GM21528 (cell line): ENCODE data around the gene ANK3.

Experiments used
- ATAC-seq: cut with Tn5 transposase; IDR thresholded peaks from one replicate; pipeline ENCODE4 v1.9.1; 2021; ENCODE audit warnings: mild to moderate bottlenecking, moderate library complexity; ENCODE audit not compliant: unreplicated experiment, low FRiP score

ANK3 gene

GRCh38 chr10:60414877-60415585, 25.4 kb upstream of the ANK3 start:
- no peak for ATAC-seq

DNA sequence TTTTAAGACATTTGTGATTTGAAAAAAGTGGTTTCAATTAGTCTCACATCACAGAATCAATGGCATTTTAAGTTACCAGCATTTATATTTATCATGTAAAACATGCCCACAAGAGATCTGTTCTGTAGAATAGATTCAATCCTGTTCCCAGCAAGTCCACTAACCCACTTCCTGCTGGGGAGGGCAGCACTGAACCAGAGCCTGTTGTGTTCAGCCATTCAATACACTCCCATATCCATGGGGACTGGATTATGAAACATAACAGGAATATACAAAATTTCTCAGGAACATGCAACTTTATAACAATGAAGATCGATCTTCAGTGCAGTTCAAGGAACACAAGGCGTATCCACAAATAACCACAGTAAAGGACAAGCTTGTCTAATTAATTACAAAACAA, 24.4 kb upstream of the ANK3 start:
- ATAC-seq, result no peak

GRCh38 chr10:60413306-60414012, 23.8 kb upstream of the ANK3 start:
- ATAC-seq, result no peak

DNA sequence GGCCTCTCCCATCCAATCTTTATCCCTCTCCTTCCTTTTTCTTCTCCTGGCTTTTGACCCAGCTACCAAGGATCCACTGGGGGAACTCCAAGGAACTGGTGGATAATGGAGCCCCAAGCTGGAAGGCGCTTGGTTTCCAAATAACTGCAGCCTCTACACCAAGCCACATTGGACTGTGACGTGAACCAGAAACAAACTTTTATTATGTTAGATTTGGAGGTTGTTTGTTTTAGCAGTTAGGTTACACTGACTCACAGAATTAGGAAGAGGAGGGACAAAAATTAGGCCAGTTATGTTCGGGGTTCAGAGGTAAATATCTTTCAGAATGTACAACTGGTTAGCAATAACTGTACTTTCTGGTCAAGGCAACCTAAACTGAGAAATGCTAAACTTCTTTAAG, 21.3 kb upstream of the ANK3 start:
- ATAC-seq, result no peak

GRCh38 chr10:60409202-60409601, 19.5 kb upstream of the ANK3 start:
- no peak for ATAC-seq

DNA sequence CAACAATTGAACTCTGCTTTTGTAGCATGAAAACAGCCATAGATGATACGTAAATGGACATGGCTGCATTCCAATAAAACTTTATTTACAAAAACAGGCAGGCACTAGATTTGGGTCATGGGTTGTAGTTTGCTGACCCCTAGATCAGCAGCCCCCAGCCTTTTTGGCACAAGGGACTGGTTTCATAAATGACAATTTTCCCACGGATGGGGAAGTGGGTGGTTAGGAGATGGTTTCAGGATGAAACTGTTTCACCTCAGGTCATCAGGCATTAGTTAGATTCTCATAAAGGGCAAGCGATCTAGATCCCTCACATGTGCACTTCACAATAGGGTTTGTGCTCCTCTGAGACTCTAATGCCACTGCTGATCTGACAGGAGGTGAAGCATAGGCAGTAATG, 16.5 kb upstream of the ANK3 start:
- ATAC-seq, result no peak

- ATAC-seq, result no peak
Observed at GRCh38 chr10:60405172-60405571, 15.5 kb upstream of the ANK3 start.

DNA sequence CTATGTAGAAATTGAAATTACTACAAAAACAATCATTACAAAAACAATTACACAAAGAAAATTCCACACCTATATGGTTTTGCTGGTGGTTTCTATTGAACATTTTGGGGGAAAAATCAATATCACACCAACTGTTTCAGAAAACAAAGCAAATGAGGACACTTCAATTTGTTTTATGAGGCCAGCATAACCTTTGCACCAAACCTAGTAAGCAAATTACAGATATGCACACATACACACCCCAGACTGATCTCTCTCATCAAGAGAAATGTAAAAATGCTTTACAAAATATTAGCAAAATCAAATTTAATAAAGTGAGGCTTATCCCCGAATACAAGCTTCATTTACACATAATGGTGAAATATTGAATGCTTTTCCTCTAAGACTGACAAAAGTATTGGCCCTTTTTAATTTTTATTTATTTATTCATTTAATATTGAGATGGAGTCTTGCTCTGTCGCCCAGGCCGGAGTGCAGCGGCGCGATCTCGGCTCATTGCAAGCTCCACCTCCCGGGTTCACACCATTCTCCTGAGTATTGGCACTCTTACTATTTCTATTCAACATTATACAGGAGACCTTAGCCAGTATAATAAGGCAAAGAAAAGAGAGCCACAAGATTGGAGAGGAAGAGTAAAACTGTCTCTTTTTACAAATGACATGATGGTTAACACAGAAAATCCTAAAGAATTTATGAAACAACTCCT, 13.6 kb upstream of the ANK3 start:
- no peak for ATAC-seq

GRCh38 chr10:60400366-60400765, 10.7 kb upstream of the ANK3 start:
- ATAC-seq, result no peak

- no peak for ATAC-seq
Observed at GRCh38 chr10:60399328-60399727, 9.7 kb upstream of the ANK3 start.

- no peak for ATAC-seq
Observed at GRCh38 chr10:60397792-60398191, 8.1 kb upstream of the ANK3 start.

DNA sequence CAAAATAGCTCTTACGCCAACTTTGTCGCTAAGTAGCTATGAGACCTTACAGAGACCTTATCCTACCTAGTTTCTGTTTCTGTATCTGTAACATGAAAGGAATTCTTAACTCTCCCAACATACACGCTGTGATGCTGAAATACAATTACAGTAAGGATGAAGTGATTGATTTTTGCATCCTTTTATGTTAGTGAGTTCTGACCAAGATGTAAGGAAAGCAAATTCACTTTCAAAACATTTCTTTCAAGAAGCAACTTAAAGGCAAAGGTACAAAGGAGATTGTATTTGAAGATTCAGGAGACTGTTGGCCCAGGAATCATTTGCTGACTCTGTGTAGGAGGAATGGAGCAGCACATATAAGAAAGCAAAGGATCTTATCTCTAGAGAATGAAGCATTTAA, 7.1 kb upstream of the ANK3 start:
- ATAC-seq, result no peak

DNA sequence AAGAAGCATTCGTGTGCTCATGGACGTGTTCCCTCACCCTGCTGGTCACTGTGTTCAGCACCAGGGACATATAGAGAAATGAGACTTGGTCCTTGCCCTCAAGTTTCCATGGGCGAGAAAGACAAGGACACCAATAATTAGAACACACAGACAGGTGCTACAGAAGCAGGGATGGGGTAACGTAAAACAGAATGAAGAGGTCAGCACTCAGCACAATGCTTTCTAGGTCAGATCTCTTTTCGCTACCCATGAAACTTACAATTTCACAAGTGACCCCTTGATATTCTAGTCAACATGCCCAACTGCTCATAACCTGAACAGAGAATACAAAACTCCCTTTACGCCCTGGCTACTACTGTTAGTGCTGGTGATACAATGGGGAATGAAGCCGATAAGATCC, 6.0 kb upstream of the ANK3 start:
- no peak for ATAC-seq

- ATAC-seq, result no peak
Observed at GRCh38 chr10:60394446-60394845, 4.8 kb upstream of the ANK3 start.

- no peak for ATAC-seq
Observed at GRCh38 chr10:60390224-60390626, 550 bp upstream of the ANK3 start.

- ATAC-seq, result no peak
Observed at GRCh38 chr10:60388709-60389301, 870 bp downstream of the ANK3 start.

DNA sequence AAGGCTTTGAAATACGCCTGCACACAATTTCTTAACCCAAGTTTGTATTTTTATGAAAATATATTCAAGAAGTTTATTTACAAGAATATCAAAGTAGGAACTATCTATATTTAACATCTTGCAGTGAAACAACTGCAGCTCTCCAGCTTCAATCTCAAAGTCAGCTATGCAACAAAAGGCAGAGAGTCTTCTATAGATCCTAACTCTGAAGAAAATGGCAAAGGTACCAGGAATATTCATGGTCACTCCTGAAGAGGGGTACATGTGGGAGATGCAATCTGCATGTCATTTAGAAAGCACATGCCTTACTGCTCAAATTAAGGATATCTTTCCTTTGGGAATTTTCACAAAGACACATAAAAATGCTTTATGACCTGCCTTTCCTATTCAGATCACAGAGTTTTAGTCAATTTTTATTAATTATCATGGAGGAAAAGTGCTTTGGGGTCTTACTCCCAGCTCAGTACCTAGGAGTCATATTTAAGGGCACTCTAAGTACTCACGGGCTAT, 1.5 kb downstream of the ANK3 start:
- no peak for ATAC-seq

- ATAC-seq, result no peak
Observed at GRCh38 chr10:60387531-60387930, 2.1 kb downstream of the ANK3 start.

DNA sequence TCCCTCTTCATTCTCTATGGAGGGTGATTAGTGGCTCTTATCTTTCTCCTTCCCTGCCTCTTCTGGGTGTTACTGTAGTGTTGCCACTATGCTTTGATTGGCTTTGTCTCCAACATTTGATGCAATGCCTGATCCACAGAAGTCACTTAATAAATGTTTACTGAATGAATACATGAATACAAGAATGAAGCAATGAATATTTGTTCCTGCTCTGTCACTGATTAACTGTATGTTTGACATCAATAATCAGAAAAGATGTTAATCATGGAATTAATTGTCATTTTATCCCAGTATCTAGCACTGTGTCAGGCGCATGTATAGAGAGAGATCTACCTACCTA, 4.3 kb downstream of the ANK3 start:
- ATAC-seq, result no peak

GRCh38 chr10:60384708-60385398, 4.8 kb downstream of the ANK3 start:
- no peak for ATAC-seq

DNA sequence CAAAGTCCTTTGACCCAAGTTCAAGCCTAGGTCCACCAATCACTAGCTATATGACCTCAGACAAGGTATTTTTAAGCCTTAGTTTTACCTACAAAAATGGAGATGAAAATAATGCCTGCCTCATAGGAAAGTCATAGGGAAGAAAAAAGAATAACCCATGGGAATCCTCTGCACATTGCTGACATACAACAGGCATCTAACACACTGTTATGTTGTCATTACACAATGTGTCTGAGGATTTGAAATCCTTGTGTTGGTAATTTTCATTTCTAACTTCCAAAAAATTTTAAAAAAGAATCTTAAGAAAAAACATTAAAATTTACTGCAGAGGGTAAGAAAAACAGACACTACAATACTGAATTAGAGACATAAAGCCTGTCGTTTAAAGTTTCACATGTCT, 5.7 kb downstream of the ANK3 start:
- ATAC-seq, result no peak
